Endothelial cell of umbilical vein (primary cell): Measurements from ENCODE around the gene TEX9. TPM values are rescaled to one million over a fixed set of nuclear protein-coding genes. Genes with fewer than 3 reads are reported as not detected.

Experiments used
- BruUV-seq: library from RNA; stranded (reverse); fragments of 400-500 nt; replicated peaks from 2 replicates; lab custom pipeline; 2021; lab: Mats Ljungman, UMichigan
- CTCF ChIA-PET: fragments of 300-600, 350-600 bp; sonication (Branson Sonifier 250); formaldehyde crosslinking; loops from one replicate; lab custom pipeline; 2021; ENCODE audit warnings: antibody characterized with exemption, inconsistent platforms; lab: Charles Lee
- POLR2A ChIA-PET: fragments of 300-600, 350-600 bp; sonication (Branson Sonifier 250); formaldehyde crosslinking; loops from one replicate; lab custom pipeline; 2021; ENCODE audit warnings: antibody characterized with exemption, inconsistent platforms; lab: Charles Lee
- DNase-seq: peaks from one replicate; pipeline ENCODE4 v3.0.0-alpha.2; 2011; ENCODE audit warnings: low read depth, low spot score
- FAIRE-seq: peaks from 2 replicates; lab custom pipeline; 2011; peaks lifted over from hg19 to GRCh38; lab: Jason Lieb, UNC
- H2AFZ ChIP-seq: 2 replicates; pipeline ENCODE4 v1.6.0; 2012; ENCODE audit warnings: low read depth, low read length, control low read depth, inconsistent platforms
- H3K27ac ChIP-seq: 2 replicates; pipeline ENCODE4 v1.5.1; 2011; ENCODE audit warnings: low read depth, mild to moderate bottlenecking, control low read depth, low read length, moderate library complexity; ENCODE audit not compliant: insufficient read depth
- H3K27me3 ChIP-seq, 2 experiments: 2 replicates each; pipeline versions ENCODE4 v1.6.0 to v1.6.1; 2011; ENCODE audit warnings: low read length in 2 of 2, mixed read lengths in 1 of 2; ENCODE audit not compliant: control insufficient read depth in 2 of 2, insufficient read depth in 2 of 2
- H3K36me3 ChIP-seq, 2 experiments: 2 replicates in 1 of 2; 3 replicates in 1 of 2; pipeline ENCODE4 v1.5.1; 2011; ENCODE audit warnings: low read length in 2 of 2, mild to moderate bottlenecking in 1 of 2, moderate library complexity in 1 of 2; ENCODE audit not compliant: control insufficient read depth in 2 of 2, insufficient read depth in 2 of 2; ENCODE audit errors: extremely low read depth in 1 of 2
- H3K4me1 ChIP-seq: 3 replicates; pipeline ENCODE4 v1.5.1; 2011; ENCODE audit warnings: mild to moderate bottlenecking, low read length; ENCODE audit not compliant: control insufficient read depth, insufficient read depth; ENCODE audit errors: extremely low read depth
- H3K4me2 ChIP-seq: 2 replicates; pipeline ENCODE4 v1.6.1; 2011; ENCODE audit warnings: low read length, control low read depth, mixed read lengths; ENCODE audit not compliant: insufficient read depth
- H3K4me3 ChIP-seq, 3 experiments: fragments of 200-600 bp in 1 of 3; sonication (generic), shearing (Covaris generic) in 1 of 3; replicated peaks in 1 of 3; 2 replicates each; pipeline ENCODE4 v1.5.1; 2011 to 2016; ENCODE audit warnings: control low read depth in 3 of 3, low read length in 3 of 3, mild to moderate bottlenecking in 2 of 3, inconsistent platforms in 1 of 3, low read depth in 1 of 3, moderate library complexity in 1 of 3; ENCODE audit not compliant: insufficient read depth in 1 of 3
- H3K79me2 ChIP-seq: 2 replicates; pipeline ENCODE4 v1.6.0; 2012; ENCODE audit warnings: low read length, inconsistent platforms; ENCODE audit not compliant: control insufficient read depth, insufficient read depth
- H3K9ac ChIP-seq: replicated peaks from 2 replicates; pipeline ENCODE3; 2011; ENCODE audit warnings: low read length, control low read depth; ENCODE audit not compliant: insufficient read depth; ENCODE audit errors: extremely low read depth
- H3K9me1 ChIP-seq: replicated peaks from 3 replicates; pipeline ENCODE4 v1.6.0; 2011; ENCODE audit warnings: mild to moderate bottlenecking, low read length; ENCODE audit not compliant: control insufficient read depth, insufficient read depth; ENCODE audit errors: extremely low read depth
- H3K9me3 ChIP-seq: replicated peaks from 2 replicates; pipeline ENCODE4 v1.5.1; 2012; ENCODE audit warnings: low read length, inconsistent platforms; ENCODE audit not compliant: control insufficient read depth, insufficient read depth
- H4K20me1 ChIP-seq: replicated peaks from 2 replicates; pipeline ENCODE3; 2011; ENCODE audit warnings: mild to moderate bottlenecking, low read length; ENCODE audit not compliant: control insufficient read depth, insufficient read depth; ENCODE audit errors: extremely low read depth
- EZH2 ChIP-seq: IDR thresholded peaks from 2 replicates; pipeline ENCODE4 v1.6.1; 2012; ENCODE audit warnings: borderline replicate concordance, low read depth, mild to moderate bottlenecking, moderate library complexity, low read length, inconsistent platforms; ENCODE audit not compliant: severe bottlenecking
- FOS ChIP-seq: IDR thresholded peaks from 2 replicates; pipeline ENCODE4 v1.6.1; 2011; ENCODE audit warnings: mild to moderate bottlenecking, low read length, moderate library complexity, borderline replicate concordance; ENCODE audit not compliant: insufficient read depth
- GATA2 ChIP-seq: IDR thresholded peaks from 2 replicates; pipeline ENCODE4 v1.7.0; 2011; ENCODE audit warnings: low read depth, mild to moderate bottlenecking, moderate library complexity, mixed read lengths, low read length; ENCODE audit not compliant: insufficient read length, insufficient read depth
- JUN ChIP-seq: IDR thresholded peaks from 2 replicates; pipeline ENCODE4 v1.6.1; 2011; ENCODE audit warnings: borderline replicate concordance, low read depth; ENCODE audit not compliant: insufficient read length, insufficient read depth
- MYC ChIP-seq: IDR thresholded peaks from one replicate; pipeline ENCODE4 v1.6.1; 2011; ENCODE audit warnings: mild to moderate bottlenecking, low read depth, low read length
- POLR2A ChIP-seq: IDR thresholded peaks from 2 replicates; pipeline ENCODE4 v1.6.1; 2012; ENCODE audit warnings: low read depth, mild to moderate bottlenecking, control low read depth, low read length
- POLR2AphosphoS5 ChIP-seq: IDR thresholded peaks from 2 replicates; pipeline ENCODE4 v1.6.1; 2012; ENCODE audit warnings: low read depth, mild to moderate bottlenecking, control low read depth, low read length, moderate library complexity; ENCODE audit not compliant: insufficient read depth
- dilution Hi-C: fragments of 300-500 bp; cut with MboI; formaldehyde crosslinking; loops from one replicate; pipeline ENCODE4 v1.15.0; 2019; ENCODE audit warnings: low sequenced_read_pairs; ENCODE audit not compliant: extremely low pct_ligation_motif_present
- intact Hi-C: fragments of 100-400 bp; cut with micrococcal nuclease; formaldehyde crosslinking; loops from one replicate; pipeline ENCODE4 v1.10.0; 2022
- polyA plus RNA-seq, 4 experiments: library from polyadenylated mRNA; depleted of rRNA in 3 of 4; stranded (reverse) in 3 of 4; unstranded in 1 of 4; fragments of >200 nt; gene quantifications; 2 replicates each; pipeline versions ENCODE4 v1.2.1 to v1.2.3, GENCODE V29; 2011 to 2012; ENCODE audit warnings: missing spikeins in 1 of 4
- total RNA-seq: library from RNA; stranded (reverse); gene quantifications from 2 replicates; pipeline ENCODE4 v1.2.3, GENCODE V29; 2021
- TF ChIP-seq, protein P1 (sequence below), 2 donors: IDR thresholded peaks; 1 replicate in 1 of 2; 2 replicates in 1 of 2; pipeline ENCODE4 v1.5.1; 2011; ENCODE audit warnings: low read length in 2 of 2, mild to moderate bottlenecking in 2 of 2, moderate library complexity in 2 of 2, control low read depth in 1 of 2, inconsistent platforms in 1 of 2, low read depth in 1 of 2; ENCODE audit not compliant: insufficient read depth in 1 of 2; ENCODE audit errors: extremely low read depth in 1 of 2
- TF ChIP-seq, protein P2 (sequence below): IDR thresholded peaks from 2 replicates; pipeline ENCODE4 v1.6.1; 2011; ENCODE audit not compliant: insufficient read depth, insufficient read length

The TEX9 gene
- total and polyA plus RNA-seq, 2 donors (not counting 3 experiments of a cell fraction or from before 2014, with no cell fraction given): 0.33 to 1.7 TPM

- dilution Hi-C loops (no loop called here), intact Hi-C loops (no loop called here)
- TF ChIP-seq GATA2 (no peak), FOS (no peak), POLR2A (no peak), JUN (no peak), EZH2 (no peak), POLR2AphosphoS5 (no peak), MYC (no peak)
- TF ChIP-seq, protein P1, sequence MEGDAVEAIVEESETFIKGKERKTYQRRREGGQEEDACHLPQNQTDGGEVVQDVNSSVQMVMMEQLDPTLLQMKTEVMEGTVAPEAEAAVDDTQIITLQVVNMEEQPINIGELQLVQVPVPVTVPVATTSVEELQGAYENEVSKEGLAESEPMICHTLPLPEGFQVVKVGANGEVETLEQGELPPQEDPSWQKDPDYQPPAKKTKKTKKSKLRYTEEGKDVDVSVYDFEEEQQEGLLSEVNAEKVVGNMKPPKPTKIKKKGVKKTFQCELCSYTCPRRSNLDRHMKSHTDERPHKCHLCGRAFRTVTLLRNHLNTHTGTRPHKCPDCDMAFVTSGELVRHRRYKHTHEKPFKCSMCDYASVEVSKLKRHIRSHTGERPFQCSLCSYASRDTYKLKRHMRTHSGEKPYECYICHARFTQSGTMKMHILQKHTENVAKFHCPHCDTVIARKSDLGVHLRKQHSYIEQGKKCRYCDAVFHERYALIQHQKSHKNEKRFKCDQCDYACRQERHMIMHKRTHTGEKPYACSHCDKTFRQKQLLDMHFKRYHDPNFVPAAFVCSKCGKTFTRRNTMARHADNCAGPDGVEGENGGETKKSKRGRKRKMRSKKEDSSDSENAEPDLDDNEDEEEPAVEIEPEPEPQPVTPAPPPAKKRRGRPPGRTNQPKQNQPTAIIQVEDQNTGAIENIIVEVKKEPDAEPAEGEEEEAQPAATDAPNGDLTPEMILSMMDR (IDR thresholded peaks at IDR 0.05; ENCODE audit: extremely low read depth in 1 of 2, insufficient read depth in 1 of 2, low read depth in 1 of 2, low read length in 2 of 2): no peak
- TF ChIP-seq, protein P2, sequence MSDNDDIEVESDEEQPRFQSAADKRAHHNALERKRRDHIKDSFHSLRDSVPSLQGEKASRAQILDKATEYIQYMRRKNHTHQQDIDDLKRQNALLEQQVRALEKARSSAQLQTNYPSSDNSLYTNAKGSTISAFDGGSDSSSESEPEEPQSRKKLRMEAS: no peak
- H3K4me3 ChIP-seq: no peak overlapping the region
- no peak overlapping the region for H3K4me2 ChIP-seq
- no peaks in the 10 kb centered on the region for H4K20me1 ChIP-seq
- CTCF ChIA-PET: no interaction called here
- no peaks in the 10 kb centered on the region for H3K4me1 ChIP-seq
- POLR2A ChIA-PET: no interaction called here
- no peaks in the 10 kb centered on the region for H3K36me3 ChIP-seq
- H3K79me2 ChIP-seq: no peaks in the 10 kb centered on the region
- FAIRE-seq: no peak
- H3K27ac ChIP-seq: no peak overlapping the region
- no peaks in the 10 kb centered on the region for H3K9me1 ChIP-seq
- no peak overlapping the region for H2AFZ ChIP-seq
- H3K9me3 ChIP-seq: no peaks in the 10 kb centered on the region
- BruUV-seq: no TSS peak
- H3K27me3 ChIP-seq: no peaks in the 10 kb centered on the region
- DNase-seq: no peak
- no peak overlapping the region for H3K9ac ChIP-seq
Measured at GRCh38 chr15:56442354-56442753, 77.1 kb downstream of the TEX9 start.
